K562 (cell line): Measurements from ENCODE around the gene AP4S1. TPM values are rescaled to one million over a fixed set of nuclear protein-coding genes. Genes with fewer than 3 reads are reported as not detected.

ENCODE experiments used
- ATF2 ChIP-seq: sonication (generic); formaldehyde crosslinking; IDR thresholded peaks from 2 replicates; pipeline ENCODE4 v1.8.1; 2022; ENCODE audit warnings: missing genetic modification reagents
- CBFA2T2 ChIP-seq: fragments of 450-650 bp; conservative IDR thresholded peaks from 2 replicates; pipeline ENCODE4 v1.6.1; 2017; ENCODE audit warnings: mild to moderate bottlenecking
- CTCF ChIP-seq, 3 experiments: IDR thresholded peaks in 2 of 3; conservative IDR thresholded peaks in 1 of 3; 2 replicates each; pipeline ENCODE4 v1.5.1; 2011 to 2012; ENCODE audit warnings: low read length in 3 of 3, mild to moderate bottlenecking in 3 of 3, control low read depth in 2 of 3, improper control_type of control experiment in 1 of 3, inconsistent platforms in 1 of 3, low read depth in 1 of 3, mixed read lengths in 1 of 3, moderate library complexity in 1 of 3; ENCODE audit not compliant: insufficient read depth in 2 of 3
- HMG20B ChIP-seq: fragments of 250-450 bp; sonication (Bioruptor Pico); IDR thresholded peaks from 2 replicates; pipeline ENCODE4 v1.5.0; 2021; ENCODE audit warnings: mild to moderate bottlenecking
- JUNB ChIP-seq: fragments of 450-650 bp; formaldehyde crosslinking; conservative IDR thresholded peaks from 2 replicates; pipeline ENCODE4 v1.4.0; 2020; ENCODE audit warnings: mild to moderate bottlenecking
- NR0B1 ChIP-seq: fragments of 450-650 bp; IDR thresholded peaks from one replicate; pipeline ENCODE4 v1.6.1; 2018; ENCODE audit warnings: mild to moderate bottlenecking, moderate library complexity; ENCODE audit not compliant: partially characterized antibody
- NR2F6 ChIP-seq: fragments of 450-650 bp; formaldehyde crosslinking; IDR thresholded peaks from 2 replicates; pipeline ENCODE4 v1.4.0; 2020; ENCODE audit warnings: mild to moderate bottlenecking
- RFX5 ChIP-seq: IDR thresholded peaks from 2 replicates; pipeline ENCODE4 v1.6.1; 2011; ENCODE audit warnings: low read depth, mild to moderate bottlenecking, improper control_type of control experiment, low read length
- RNF219 ChIP-seq: fragments of 250-450 bp; sonication (Bioruptor Pico); IDR thresholded peaks from 2 replicates; pipeline ENCODE4 v1.5.0; 2022; ENCODE audit warnings: mild to moderate bottlenecking
- SAFB2 ChIP-seq: fragments of 200-400 bp; formaldehyde crosslinking; IDR thresholded peaks from 2 replicates; pipeline ENCODE4 v1.6.1; 2018; ENCODE audit warnings: borderline replicate concordance, low read length, low read depth, moderate library complexity; ENCODE audit not compliant: severe bottlenecking
- SFPQ ChIP-seq: fragments of 200-400 bp; formaldehyde crosslinking; IDR thresholded peaks from 2 replicates; pipeline ENCODE4 v1.6.1; 2017; ENCODE audit warnings: mild to moderate bottlenecking, low read depth, low read length, moderate library complexity
- TAF1 ChIP-seq: IDR thresholded peaks from 2 replicates; pipeline ENCODE4 v1.6.1; 2011; ENCODE audit warnings: mild to moderate bottlenecking, low read length, moderate library complexity; ENCODE audit not compliant: insufficient read depth, control insufficient read depth, severe bottlenecking; ENCODE audit errors: extremely low read depth
- XRCC3 ChIP-seq: fragments of 450-650 bp; IDR thresholded peaks from 2 replicates; pipeline ENCODE4 v1.6.1; 2017; ENCODE audit warnings: mild to moderate bottlenecking, moderate library complexity
- ZEB2 ChIP-seq: fragments of 450-650 bp; IDR thresholded peaks from 2 replicates; pipeline ENCODE4 v1.6.1; 2016
- ZNF263 ChIP-seq: sonication (generic); formaldehyde crosslinking; IDR thresholded peaks from 2 replicates; pipeline ENCODE4 v1.8.0; 2022; ENCODE audit warnings: mild to moderate bottlenecking, missing genetic modification reagents, borderline replicate concordance
- ZNF282 ChIP-seq: sonication (generic); formaldehyde crosslinking; IDR thresholded peaks from 2 replicates; pipeline ENCODE4 v1.8.1; 2023; ENCODE audit warnings: missing genetic modification reagents
- ZNF436 ChIP-seq: fragments of 250-450, 450-650 bp; sonication (Bioruptor Pico); formaldehyde crosslinking; IDR thresholded peaks from 2 replicates; pipeline ENCODE4 v1.7.0; 2020; ENCODE audit warnings: mild to moderate bottlenecking
- ZNF561 ChIP-seq: fragments of 450-650 bp; formaldehyde crosslinking; conservative IDR thresholded peaks from 2 replicates; pipeline ENCODE4 v1.4.0; 2020; ENCODE audit warnings: mild to moderate bottlenecking, moderate library complexity
- ZNF77 ChIP-seq: fragments of 250-450 bp; sonication (Bioruptor Pico); IDR thresholded peaks from 2 replicates; pipeline ENCODE4 v1.5.0; 2020
- polyA plus RNA-seq, 8 experiments: library from polyadenylated mRNA; depleted of rRNA in 4 of 8; stranded (reverse) in 5 of 8; unstranded in 3 of 8; fragments of >200 nt; fragmentation: Nextera tagmentation in 2 of 8; fragmentation: Illumina TruSeq in 1 of 8; extraction: Ambion mirVana in 2 of 8; extraction: Trizol in 1 of 8; gene quantifications; 2 replicates each; pipeline versions ENCODE4 v1.2.1 to v1.2.3, GENCODE V29; 2011 to 2014; ENCODE audit warnings: inconsistent platforms in 1 of 8, missing spikeins in 1 of 8
- total RNA-seq, 7 experiments: library from RNA; depleted of rRNA in 6 of 7; stranded (reverse); fragments of >200 nt in 6 of 7; fragmentation: Illumina TruSeq in 2 of 7; extraction: Trizol in 2 of 7; gene quantifications; 2 replicates each; pipeline versions ENCODE4 v1.2.1 to v1.2.3, GENCODE V29; 2011 to 2021; ENCODE audit warnings: low replicate concordance in 1 of 7

AP4S1 gene
- total and polyA plus RNA-seq, 9 of the 15 experiments (the other 6 are each of a cell fraction or from before 2014, with no cell fraction given) = 3.7 to 7.8 (median 5.9) TPM

- TF ChIP-seq RNF219 (CRISPR knock-in tag) (no peak), XRCC3 (no peak), CTCF (IDR thresholded peaks at IDR 0.05 in 2 of 3, conservative IDR thresholded peaks at IDR 0.05 in 1 of 3; ENCODE audit: insufficient read depth in 2 of 3, low read depth in 1 of 3, low read length in 3 of 3) (no peak), TAF1 (no peak), ZNF561 (CRISPR knock-in tag) (no peak), JUNB (CRISPR knock-in tag) (no peak), ZNF436 (CRISPR knock-in tag) (no peak), RFX5 (no peak), ZNF77 (CRISPR knock-in tag) (no peak), ZNF282 (CRISPR knock-in tag) (no peak), ZNF263 (CRISPR knock-in tag) (no peak), HMG20B (CRISPR knock-in tag) (no peak), CBFA2T2 (peak; percentile 77), ZEB2 (no peak), ATF2 (CRISPR knock-in tag) (no peak), SAFB2 (no peak), SFPQ (no peak), NR0B1 (no peak), NR2F6 (CRISPR knock-in tag) (no peak)
Measured at GRCh38 chr14:31038521-31039166, 13.2 kb downstream of the AP4S1 start (continued).
